ENCODE results near the gene SEC24B.
"Not testable (repeated sequence)": the region's sequence is repeated elsewhere in the genome, so short reads cannot be mapped to it uniquely, and the experiment has no call there.

The SEC24B gene

GRCh38 chr4:109511414-109511813 is 77.8 kb downstream of the SEC24B start:
- no peak for DNase-seq

DNA sequence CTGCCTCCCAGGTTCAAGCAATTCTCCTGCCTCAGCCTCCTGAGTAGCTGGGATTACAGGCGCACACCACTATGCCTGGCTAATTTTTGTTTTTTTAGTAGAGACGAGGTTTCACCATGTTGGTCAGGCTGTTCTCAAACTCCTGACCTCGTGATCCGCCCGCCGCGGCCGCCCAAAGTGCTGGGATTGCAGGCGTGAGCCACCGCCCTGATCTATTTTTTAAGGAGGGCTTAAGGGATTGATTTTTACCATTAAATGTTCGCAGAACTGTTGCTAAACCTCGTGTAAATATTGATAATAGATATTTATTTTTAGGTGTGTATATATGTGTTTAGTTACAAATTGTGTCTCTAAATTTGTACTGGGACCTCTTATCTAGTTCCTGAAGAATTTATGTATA is 79.8 kb downstream of the SEC24B start:
- not testable (repeated sequence) for DNase-seq

GRCh38 chr4:109532182-109532581 is 98.6 kb downstream of the SEC24B start:
- DNase-seq, result no peak

- DNase-seq, result no peak
Observed at GRCh38 chr4:109545401-109545800, 111.8 kb downstream of the SEC24B start.

DNA sequence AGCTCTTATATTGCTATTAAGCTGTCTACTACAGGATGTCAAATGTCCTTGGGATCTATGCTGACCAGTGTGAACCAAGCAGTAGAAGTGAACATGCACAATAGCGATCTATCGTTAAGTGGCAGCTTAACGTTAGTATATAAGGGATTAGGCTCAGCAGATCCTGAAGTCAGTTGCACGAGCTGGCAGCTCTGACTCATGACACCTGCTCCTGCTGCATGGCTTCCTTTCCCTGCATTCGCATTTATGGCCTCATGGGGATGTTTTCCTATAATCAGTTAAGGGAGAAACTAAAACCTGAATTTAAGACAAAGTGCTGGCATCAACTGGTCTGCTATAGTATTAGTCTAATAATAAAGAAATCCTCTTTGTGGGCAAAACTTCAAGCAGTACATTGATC is 113.8 kb downstream of the SEC24B start:
- no peak for DNase-seq

DNA sequence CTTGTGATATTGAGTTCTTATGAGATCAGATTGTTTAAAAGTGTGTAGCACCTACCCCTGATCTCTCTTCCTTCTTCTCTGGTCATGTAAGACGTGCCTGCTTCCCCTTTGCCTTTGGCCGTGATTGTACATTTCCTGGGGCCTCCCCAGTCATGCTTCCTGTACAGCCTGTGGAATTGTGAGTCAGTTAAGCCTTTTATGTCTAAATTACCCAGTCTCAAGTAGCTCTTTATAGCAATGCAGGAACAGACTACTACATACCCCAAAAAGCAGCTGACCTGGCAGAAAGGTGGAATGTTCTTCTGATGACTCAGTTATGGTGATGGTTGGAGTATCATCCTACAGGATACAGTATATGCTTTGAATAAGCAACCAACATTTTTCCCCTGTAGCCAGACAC is 115.0 kb downstream of the SEC24B start:
- DNase-seq, result peak; percentile 88

DNA sequence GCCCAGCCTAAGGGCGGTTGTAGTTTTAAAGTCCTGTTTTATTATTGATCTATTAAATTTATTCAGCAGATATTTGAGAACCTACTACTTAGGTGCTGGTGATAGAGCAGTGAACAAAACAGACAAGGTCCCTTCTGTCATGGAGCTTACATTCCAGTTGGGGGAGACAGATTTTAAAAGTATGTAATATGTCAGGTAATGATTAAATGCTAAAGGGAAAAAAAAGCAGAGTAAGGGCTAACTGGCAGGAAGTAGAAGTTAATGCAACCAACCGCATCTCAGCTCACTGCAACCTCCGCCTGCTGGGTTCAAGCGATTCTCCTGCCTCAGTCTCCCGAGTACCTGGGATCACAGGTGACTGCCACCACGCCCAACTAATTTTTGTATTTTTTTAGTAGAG is 118.6 kb downstream of the SEC24B start:
- DNase-seq, result no peak

DNA sequence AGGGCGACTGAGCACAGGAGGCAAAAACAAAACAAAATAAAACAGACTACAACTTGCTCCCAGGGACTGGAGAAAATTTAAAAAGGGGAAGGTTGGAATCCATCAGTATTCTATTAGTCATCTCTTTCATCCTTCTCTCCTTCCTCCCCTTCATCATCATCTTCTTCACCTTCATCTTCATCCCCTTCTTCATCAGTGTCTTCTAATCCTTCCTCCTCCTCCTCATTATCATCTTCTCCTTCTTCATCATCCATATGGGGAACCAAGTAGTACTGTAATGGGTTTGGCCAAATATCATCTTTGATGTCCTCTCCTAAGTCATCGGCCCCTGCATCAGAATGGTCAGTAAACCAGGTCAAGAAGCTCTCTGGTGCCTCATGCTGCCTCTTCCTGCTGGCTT is 119.5 kb downstream of the SEC24B start:
- DNase-seq, result no peak

DNA sequence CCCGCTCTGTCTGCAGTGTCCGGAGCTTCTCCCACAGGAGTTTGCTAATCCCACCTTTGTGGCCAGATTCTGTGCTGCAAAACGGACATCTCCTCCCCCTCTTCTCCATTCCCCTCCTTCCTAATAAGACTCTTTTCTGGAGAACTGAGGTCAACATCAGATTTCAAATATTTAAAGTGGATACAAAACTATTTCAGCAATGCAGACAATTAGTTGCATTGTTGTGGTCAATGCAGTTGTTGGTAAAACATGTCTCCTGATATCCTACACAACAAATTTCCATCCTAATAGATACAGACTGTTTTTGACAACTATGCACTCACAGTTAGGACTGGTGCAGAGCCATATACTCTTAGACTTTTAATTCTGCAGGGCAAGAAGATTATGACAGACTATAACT is 121.4 kb downstream of the SEC24B start:
- no peak for DNase-seq

GRCh38 chr4:109557433-109557832 is 123.8 kb downstream of the SEC24B start:
- DNase-seq, result no peak

DNA sequence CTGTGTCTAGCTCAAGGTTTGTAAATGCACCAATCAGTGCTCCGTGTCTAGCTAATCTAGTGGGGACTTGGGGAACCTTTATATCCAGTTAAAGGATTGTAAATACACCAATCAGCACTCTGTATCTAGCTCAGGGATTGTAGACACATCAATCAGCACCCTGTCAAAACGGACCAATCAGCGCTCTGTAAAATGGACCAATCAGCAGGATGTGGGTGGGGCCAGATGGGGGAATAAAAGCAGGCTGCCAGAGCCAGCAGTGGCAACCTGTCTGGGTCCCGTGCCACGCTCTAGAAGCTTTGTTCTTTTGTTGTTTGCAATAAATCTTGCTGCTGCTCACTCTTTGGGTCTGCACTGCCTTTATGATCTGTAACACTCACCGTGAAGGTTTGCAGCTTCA is 124.5 kb downstream of the SEC24B start:
- not testable (repeated sequence) for DNase-seq

DNA sequence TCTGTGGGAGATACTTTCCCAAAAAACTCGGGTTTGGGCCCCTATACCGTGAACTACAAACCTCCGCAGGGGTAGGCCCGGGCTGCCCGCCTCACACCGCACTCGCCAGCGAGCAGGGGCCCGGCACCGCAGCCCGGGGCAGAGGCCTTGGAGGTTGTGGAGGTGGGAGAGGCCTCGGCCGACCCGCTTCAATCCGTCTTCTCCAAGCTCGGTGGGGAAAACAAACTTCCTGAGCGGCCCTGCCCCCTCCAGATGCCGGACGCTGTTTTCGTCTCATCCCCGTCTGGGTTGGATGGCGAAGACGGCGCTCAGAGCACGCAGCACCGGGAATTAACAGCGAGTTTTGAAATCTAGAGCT is 126.0 kb downstream of the SEC24B start:
- DNase-seq, result no peak

DNA sequence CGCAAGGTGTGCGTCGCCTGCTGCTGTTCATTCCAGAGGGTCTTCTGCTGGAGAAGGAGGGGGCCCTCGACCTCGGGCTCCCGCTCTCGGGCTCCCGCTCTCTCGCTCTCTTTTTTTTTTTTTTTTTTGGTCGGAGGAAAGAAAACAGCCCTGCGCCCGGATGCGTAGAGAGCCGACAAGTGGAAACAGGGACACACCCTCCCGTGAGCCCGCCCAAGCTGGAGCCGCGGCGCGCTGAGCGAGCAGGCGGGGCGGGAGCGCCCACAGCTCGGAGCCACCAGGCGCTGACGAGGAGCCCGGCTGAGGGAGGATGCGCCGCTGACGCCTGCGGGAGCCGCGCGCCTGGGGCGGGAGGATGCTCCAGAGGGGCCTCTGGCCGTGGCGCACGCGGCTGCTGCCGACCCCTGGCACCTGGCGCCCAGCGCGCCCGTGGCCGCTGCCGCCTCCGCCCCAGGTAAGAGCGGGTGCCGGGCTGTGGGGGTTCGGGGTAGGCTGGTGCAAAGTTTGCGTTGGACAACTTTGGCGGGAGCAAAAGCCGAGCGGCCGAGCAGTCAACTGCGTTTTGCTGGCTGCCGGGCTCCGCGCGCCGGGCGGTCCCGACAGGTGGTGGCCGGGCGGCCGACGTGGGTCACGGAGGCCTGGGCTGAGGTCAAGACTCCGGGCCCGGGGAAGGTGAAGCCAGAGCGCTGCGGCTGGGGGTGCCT is 126.5 kb downstream of the SEC24B start, which contains the start of gene MCUB:
Gene MCUB (plus strand): TSS at position 264 of the 704 bp plus-strand sequence. CDS start 92 bp downstream, at position 356.
- DNase-seq, result peak; percentile 93

- peak; percentile 79 for DNase-seq
Observed at GRCh38 chr4:109560687-109561461, 127.3 kb downstream of the SEC24B start.

- DNase-seq, result no peak
Observed at GRCh38 chr4:109562457-109563239, 129.0 kb downstream of the SEC24B start.

GRCh38 chr4:109571494-109571893 is 137.9 kb downstream of the SEC24B start:
- peak; percentile 8 for DNase-seq

DNA sequence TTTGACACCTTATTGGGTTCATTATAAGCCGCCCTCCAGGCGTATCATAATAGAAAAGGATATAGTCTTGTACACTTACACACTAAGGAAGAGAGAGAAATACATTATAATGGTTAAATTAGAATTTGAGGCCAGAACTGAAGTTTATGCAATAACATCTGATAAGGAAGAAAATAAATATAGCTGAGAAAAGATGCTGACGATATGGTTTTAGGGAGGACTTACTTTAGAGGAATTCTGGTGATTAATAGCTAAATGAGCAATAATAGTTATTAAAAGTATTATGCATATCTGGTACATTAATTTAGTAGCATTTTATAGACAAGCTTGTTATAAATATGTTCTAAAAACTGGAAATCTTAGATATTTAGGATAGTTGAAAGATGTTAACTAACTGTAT is 138.5 kb downstream of the SEC24B start:
- DNase-seq, result no peak

DNA sequence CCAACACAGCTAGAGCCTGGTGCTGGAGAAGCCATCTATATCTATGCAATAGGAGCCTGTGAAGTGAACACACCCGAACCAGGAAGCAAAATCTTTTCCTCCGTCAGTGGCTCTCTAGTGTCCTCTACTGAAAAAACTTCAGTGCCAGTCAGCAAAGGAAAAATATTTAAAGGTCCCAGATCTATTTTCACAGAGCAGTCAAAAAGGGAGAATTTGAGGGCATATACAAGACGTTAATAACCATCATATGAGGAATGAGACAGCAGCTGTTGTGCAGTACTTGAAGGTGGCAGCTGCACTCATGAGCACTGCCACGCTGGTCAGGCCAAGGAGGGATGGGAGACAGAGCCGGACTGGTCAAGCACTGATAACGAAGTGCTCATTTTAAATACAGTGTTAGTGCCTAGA is 140.8 kb downstream of the SEC24B start:
- peak; percentile 30 for DNase-seq

DNA sequence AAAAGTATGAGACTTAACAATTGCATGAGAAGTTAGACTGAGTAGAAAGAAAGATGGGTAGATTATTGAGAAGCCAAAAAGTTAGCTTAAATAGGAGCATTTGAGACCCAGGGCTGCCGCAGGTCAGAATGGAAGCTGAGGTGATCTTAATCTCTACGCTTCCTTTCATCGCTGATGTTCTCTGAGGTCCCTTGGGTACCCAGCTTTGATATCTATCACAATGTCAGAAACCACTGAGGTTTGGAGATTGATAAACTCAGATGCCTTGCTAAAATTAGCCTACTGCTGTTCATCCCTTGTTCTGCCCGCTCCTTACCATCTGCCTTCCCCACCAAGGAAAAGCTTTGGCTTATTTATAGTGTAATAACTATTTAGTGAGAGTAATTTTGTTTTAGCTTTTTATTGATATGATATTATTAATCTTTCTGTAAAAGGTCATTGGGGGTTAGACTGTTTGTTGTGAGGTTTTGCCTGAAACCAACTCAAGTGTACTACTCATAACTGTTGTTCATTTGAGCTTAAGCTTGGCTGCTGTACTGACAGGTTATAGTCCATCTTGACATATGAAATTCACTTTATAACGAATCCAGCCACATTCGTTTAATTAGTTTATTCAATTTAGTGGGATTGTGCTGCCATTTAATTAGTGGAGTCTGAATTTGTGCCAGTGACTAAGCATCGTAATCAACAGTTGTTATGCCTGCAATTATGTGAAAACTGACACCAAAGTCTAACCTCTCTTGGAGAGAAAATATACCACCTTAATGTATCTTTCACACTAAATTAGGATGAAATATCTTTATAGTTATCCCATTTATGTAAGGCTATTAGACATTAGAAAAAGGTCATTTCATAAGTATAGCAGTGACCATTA is 141.6 kb downstream of the SEC24B start:
- no peak for DNase-seq

- DNase-seq, result peak; percentile 43
Observed at GRCh38 chr4:109576462-109576861, 142.8 kb downstream of the SEC24B start.

DNA sequence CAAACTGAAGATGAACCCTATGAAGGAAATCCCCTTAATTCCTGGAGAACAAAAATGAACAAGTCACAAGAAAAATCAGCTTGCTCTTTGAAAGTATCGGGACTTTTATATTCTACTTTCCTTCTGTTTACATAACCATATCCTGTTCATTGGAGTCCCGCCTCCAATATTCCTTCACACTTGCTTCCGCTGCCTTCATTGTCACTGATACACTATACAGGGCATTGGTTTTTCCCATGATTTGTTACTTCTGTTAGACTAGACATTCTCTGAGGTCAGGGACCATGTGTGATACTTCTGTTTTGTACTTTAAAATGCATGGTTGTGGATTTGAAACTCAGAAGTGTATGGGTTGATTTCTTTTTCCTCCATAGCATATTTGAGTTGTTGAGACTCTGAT is 145.2 kb downstream of the SEC24B start:
- no peak for DNase-seq

GRCh38 chr4:109579997-109580396 is 146.4 kb downstream of the SEC24B start:
- not testable (repeated sequence) for DNase-seq

GRCh38 chr4:109588176-109588575 is 154.6 kb downstream of the SEC24B start:
- peak; percentile 13 for DNase-seq
